ENCODE results near the gene BTF3. TPM values are rescaled to one million over a fixed set of nuclear protein-coding genes. Genes with fewer than 3 reads are reported as not detected.

Gene BTF3
- polyA plus RNA-seq, 3 donors: 1,057 to 1,103 (median 1,059) TPM

- DNase-seq (ENCODE audit: low read depth in 3 of 3, low spot score in 2 of 3): peak in 2 of 3 donors; percentile 70 to 74
These were observed 21.5 kb downstream of the BTF3 start for GRCh38 chr5:73519531-73520283.

- DNase-seq (ENCODE audit: low read depth in 3 of 3, low spot score in 2 of 3): no peak
These were observed 24.7 kb downstream of the BTF3 start for GRCh38 chr5:73522989-73523388.

GRCh38 chr5:73523861-73524260 lies 25.6 kb downstream of the BTF3 start:
- DNase-seq (ENCODE audit: low read depth in 3 of 3, low spot score in 2 of 3): no peak

GRCh38 chr5:73525606-73526203 lies 27.5 kb downstream of the BTF3 start:
- no peak for DNase-seq (ENCODE audit: low read depth in 3 of 3, low spot score in 2 of 3)

GRCh38 chr5:73528248-73528647 lies 30.0 kb downstream of the BTF3 start:
- DNase-seq (ENCODE audit: low read depth in 3 of 3, low spot score in 2 of 3): no peak

GRCh38 chr5:73529081-73529480 lies 30.8 kb downstream of the BTF3 start:
- DNase-seq (ENCODE audit: low read depth in 3 of 3, low spot score in 2 of 3): no peak

GRCh38 chr5:73531356-73531755 lies 33.1 kb downstream of the BTF3 start:
- DNase-seq (ENCODE audit: low read depth in 3 of 3, low spot score in 2 of 3): no peak

GRCh38 chr5:73532195-73532594 lies 34.0 kb downstream of the BTF3 start:
- no peak for DNase-seq (ENCODE audit: low read depth in 3 of 3, low spot score in 2 of 3)

GRCh38 chr5:73534011-73534644 lies 35.9 kb downstream of the BTF3 start:
- DNase-seq (ENCODE audit: low read depth in 3 of 3, low spot score in 2 of 3): no peak

GRCh38 chr5:73534971-73535370 lies 36.7 kb downstream of the BTF3 start:
- DNase-seq (ENCODE audit: low read depth in 3 of 3, low spot score in 2 of 3): no peak

GRCh38 chr5:73539730-73540129 lies 41.5 kb downstream of the BTF3 start:
- no peak for DNase-seq (ENCODE audit: low read depth in 3 of 3, low spot score in 2 of 3)

GRCh38 chr5:73540192-73540591 lies 42.0 kb downstream of the BTF3 start:
- no peak for DNase-seq (ENCODE audit: low read depth in 3 of 3, low spot score in 2 of 3)

GRCh38 chr5:73542020-73542419 lies 43.8 kb downstream of the BTF3 start:
- DNase-seq (ENCODE audit: low read depth in 3 of 3, low spot score in 2 of 3): no peak

GRCh38 chr5:73544429-73545402 lies 46.5 kb downstream of the BTF3 start:
- no peak for DNase-seq (ENCODE audit: low read depth in 3 of 3, low spot score in 2 of 3)

- DNase-seq (ENCODE audit: low read depth in 3 of 3, low spot score in 2 of 3): no peak
These were observed 47.1 kb downstream of the BTF3 start for GRCh38 chr5:73545403-73545779.

- no peak for DNase-seq (ENCODE audit: low read depth in 3 of 3, low spot score in 2 of 3)
These were observed 51.8 kb downstream of the BTF3 start for GRCh38 chr5:73550016-73550415.

- DNase-seq (ENCODE audit: low read depth in 3 of 3, low spot score in 2 of 3): no peak
These were observed 54.4 kb downstream of the BTF3 start for GRCh38 chr5:73552642-73553041.

Data from right renal cortex interstitium (tissue), 3 donors.